B cell (primary cell): ENCODE results near the gene RSPH6A. TPM values are rescaled to one million over a fixed set of nuclear protein-coding genes. Genes with fewer than 3 reads are reported as not detected.

Experiments
- ATAC-seq: fragments of 200-7000 bp; cut with Tn5 transposase; one replicate; pipeline ENCODE4 v1.10.0; 2021; ENCODE audit warnings: low read depth, mild to moderate bottlenecking, moderate number of reproducible peaks, moderate library complexity
- CTCF ChIA-PET: fragments of 350-600 bp; sonication (Branson Sonifier 250); formaldehyde crosslinking; loops from one replicate; lab custom pipeline; 2021; ENCODE audit warnings: antibody characterized with exemption, inconsistent platforms; lab: Charles Lee
- POLR2A ChIA-PET: fragments of 350-600 bp; sonication (Branson Sonifier 250); formaldehyde crosslinking; loops from one replicate; lab custom pipeline; 2021; ENCODE audit warnings: antibody characterized with exemption; lab: Charles Lee
- DNase-seq: peaks from one replicate; pipeline ENCODE4 v3.0.0; 2013
- H2AFZ ChIP-seq: 2 replicates; pipeline ENCODE4 v1.6.1; 2012; ENCODE audit warnings: mild to moderate bottlenecking, low read depth, low read length; ENCODE audit not compliant: insufficient read depth, poor library complexity, severe bottlenecking
- H3K27ac ChIP-seq, 2 donors: 1 replicate in 1 of 2; 2 replicates in 1 of 2; pipeline ENCODE4 v1.5.1; 2012 to 2013; ENCODE audit warnings: low read length in 2 of 2, mild to moderate bottlenecking in 2 of 2, moderate library complexity in 1 of 2
- H3K27me3 ChIP-seq, 4 experiments: fragments of 200-600 bp in 1 of 4; sonication (generic) in 1 of 4; replicated peaks in 1 of 4; 1 replicate in 2 of 4; 2 replicates in 2 of 4; pipeline versions ENCODE4 v1.6.1 to v1.7.0; 2013 to 2016; ENCODE audit warnings: low read length in 3 of 4, mild to moderate bottlenecking in 2 of 4, mixed read lengths in 1 of 4, moderate library complexity in 1 of 4; ENCODE audit not compliant: insufficient read depth in 4 of 4, control insufficient read depth in 3 of 4; ENCODE audit errors: control extremely low read depth in 1 of 4
- H3K36me3 ChIP-seq, 2 experiments: replicated peaks in 1 of 2; 1 replicate in 1 of 2; 2 replicates in 1 of 2; pipeline versions ENCODE4 v1.6.1 to v1.7.1; 2013; ENCODE audit warnings: low read length in 1 of 2; ENCODE audit not compliant: insufficient read depth in 2 of 2, control insufficient read depth in 1 of 2; ENCODE audit errors: control extremely low read depth in 1 of 2, extremely low read depth in 1 of 2
- H3K4me1 ChIP-seq, 2 donors: fragments of 200-600 bp in 1 of 2; sonication (generic) in 1 of 2; 1 replicate in 1 of 2; 2 replicates in 1 of 2; pipeline versions ENCODE4 v1.5.1 to v1.6.1; 2013 to 2017; ENCODE audit warnings: low read length in 2 of 2; ENCODE audit not compliant: control insufficient read depth in 2 of 2, insufficient read depth in 2 of 2
- H3K4me2 ChIP-seq: replicated peaks from 2 replicates; pipeline ENCODE3; 2012; ENCODE audit warnings: mild to moderate bottlenecking, low read depth, low read length; ENCODE audit not compliant: poor library complexity, severe bottlenecking
- H3K4me3 ChIP-seq, 5 experiments: fragments of 200-600 bp in 1 of 5; sonication (generic) in 1 of 5; 1 replicate in 3 of 5; 2 replicates in 2 of 5; pipeline versions ENCODE4 v1.5.1 to v1.7.0; 2011 to 2016; ENCODE audit warnings: low read length in 4 of 5, mild to moderate bottlenecking in 4 of 5, low read depth in 2 of 5, control low read depth in 1 of 5, moderate library complexity in 1 of 5; ENCODE audit not compliant: insufficient read depth in 1 of 5; ENCODE audit errors: control extremely low read depth in 1 of 5, extremely low read depth in 1 of 5
- H3K79me2 ChIP-seq: fragments of 200-600 bp; sonication (generic); one replicate; pipeline ENCODE4 v1.6.0; 2016; ENCODE audit warnings: low read length; ENCODE audit not compliant: control insufficient read depth, insufficient read depth
- H3K9ac ChIP-seq: fragments of 200-600 bp; sonication (generic); 2 replicates; pipeline ENCODE4 v1.6.1; 2017; ENCODE audit warnings: mild to moderate bottlenecking, low read length, moderate library complexity
- H3K9me3 ChIP-seq, 3 donors: one replicate each; pipeline versions ENCODE4 v1.6.1 to v1.7.1; 2013; ENCODE audit warnings: low read length in 2 of 3; ENCODE audit not compliant: control insufficient read depth in 2 of 3, insufficient read depth in 1 of 3; ENCODE audit errors: control extremely low read depth in 1 of 3
- H4K20me1 ChIP-seq: 2 replicates; pipeline ENCODE4 v1.6.0; 2012; ENCODE audit warnings: mild to moderate bottlenecking, low read length; ENCODE audit not compliant: insufficient read depth, control insufficient read depth, poor library complexity, severe bottlenecking
- H3K27ac Mint-ChIP-seq: one replicate; pipeline ENCODE4 v1.8.0; 2021; ENCODE audit warnings: mixed read lengths
- H3K27me3 Mint-ChIP-seq: one replicate; pipeline ENCODE4 v1.8.0; 2021; ENCODE audit warnings: mixed read lengths
- H3K4me1 Mint-ChIP-seq: one replicate; pipeline ENCODE4 v1.8.0; 2021; ENCODE audit warnings: mixed read lengths
- H3K4me3 Mint-ChIP-seq: one replicate; pipeline ENCODE4 v1.8.0; 2021; ENCODE audit warnings: mixed read lengths
- H3K9me3 Mint-ChIP-seq: one replicate; pipeline ENCODE4 v1.8.0; 2022; ENCODE audit warnings: mixed read lengths; ENCODE audit not compliant: insufficient read depth
- EZH2 ChIP-seq: IDR thresholded peaks from 2 replicates; pipeline ENCODE4 v1.6.1; 2012; ENCODE audit warnings: borderline replicate concordance, low read depth, mild to moderate bottlenecking, moderate library complexity, low read length; ENCODE audit not compliant: insufficient read depth, poor library complexity, severe bottlenecking
- WGBS: methylation state at CpG from one replicate; pipeline ENCODE4 v1.1.5; 2013; ENCODE audit warnings: missing lambda C conversion rate; ENCODE audit not compliant: insufficient coverage; 5-methylcytosine and 5-hydroxymethylcytosine counted together
- intact Hi-C: fragments of 100-400 bp; cut with micrococcal nuclease; formaldehyde crosslinking; loops from one replicate; pipeline ENCODE4 v1.10.0; 2022
- polyA plus RNA-seq: library from polyadenylated mRNA; depleted of rRNA; stranded (reverse); fragments of >200 nt; gene quantifications from 2 replicates; pipeline ENCODE4 v1.2.3, GENCODE V29; 2012
- total RNA-seq, 2 donors: library from RNA; stranded (reverse); fragments of 120-200 nt in 1 of 2; gene quantifications; 1 replicate in 1 of 2; 2 replicates in 1 of 2; pipeline versions ENCODE4 v1.2.3 to v1.2.4, GENCODE V29; 2013 to 2022
- TF ChIP-seq, protein P1 (sequence below): fragments of 200-600 bp; IDR thresholded peaks from one replicate; pipeline ENCODE4 v1.8.0; 2022; ENCODE audit warnings: antibody characterized with exemption, mild to moderate bottlenecking

RSPH6A gene
- total and polyA plus RNA-seq, 2 donors (not counting 1 experiment from before 2014, with no cell fraction given): 0.03 to 0.62 TPM

DNA sequence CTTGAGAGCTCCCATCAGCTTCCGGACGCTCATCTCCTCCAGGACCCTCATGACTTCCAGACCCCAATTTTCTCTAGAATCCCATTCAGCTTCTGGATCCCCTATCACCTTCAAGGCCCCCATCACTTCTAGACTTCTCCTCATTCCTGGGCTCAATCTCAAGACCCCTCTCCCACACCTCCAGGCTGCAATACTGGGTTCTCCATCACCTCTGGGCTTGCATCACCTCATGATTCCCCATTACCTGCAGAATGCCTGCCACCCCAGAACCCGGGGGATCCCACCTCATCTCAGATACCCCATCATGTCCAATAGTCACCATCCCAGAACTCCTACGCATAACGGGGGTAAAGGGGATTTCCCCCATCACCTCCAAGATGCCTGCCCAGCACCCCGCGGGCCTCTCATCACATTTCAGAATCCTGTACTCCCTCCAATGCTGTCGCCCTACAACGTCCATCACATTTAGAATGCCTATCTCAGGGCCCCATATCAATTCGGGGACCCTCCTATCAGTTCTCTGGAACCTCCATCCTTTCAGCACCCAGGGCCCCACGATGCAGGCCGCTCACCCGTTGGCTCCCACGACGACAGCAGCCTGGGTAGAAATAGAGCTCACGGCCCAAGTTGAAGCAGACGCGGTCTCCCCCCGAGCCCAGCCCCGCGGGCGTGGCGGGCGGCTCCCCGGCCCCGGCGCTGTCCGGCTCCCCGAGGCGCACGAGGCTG is 23.2 kb downstream of the RSPH6A start:
- DNase-seq: no peak
- peak overlapping the region in 1 of 2 donors; percentile 46 for H3K27ac ChIP-seq

More for the DNA sequence above, 23.2 kb downstream of the RSPH6A start:
- WGBS: 6% methylated on average over 31 of the region's 31 CpGs
- H3K27ac Mint-ChIP-seq: peak overlapping the region; percentile 81
- ChIA-PET CTCF (interaction anchor here (1.0 to 3.5 kb wide), 7 partner anchors 7 to 99 kb away, joined by 3 to 13 read pairs (median 8); partner anchors contain the start of genes QPCTL and SIX5), POLR2A (interaction anchor here (1.0 to 1.7 kb wide), 2 partner anchors 22 to 75 kb away, joined by 4 to 18 read pairs; partner anchors contain the start of gene SIX5)
- H3K9me3 Mint-ChIP-seq: no peaks in the 10 kb centered on the region
- Histone ChIP-seq H2AFZ (peak overlapping the region; percentile 75), H3K9me3 (no peaks in the 10 kb centered on the region), H3K4me3 (peak overlapping the region; percentile 40 to 73 (median 59)), H3K4me1 (peaks cover 24 to 29% of the 10 kb centered on the region in 2 donors), H3K36me3 (peaks cover 0 to 17% of the 10 kb centered on the region in 2 experiments), H3K79me2 (peaks cover 32% of the 10 kb centered on the region), H3K4me2 (peak overlapping the region; percentile 95), H4K20me1 (peaks cover 40% of the 10 kb centered on the region), H3K27me3 (no peaks in the 10 kb centered on the region), H3K9ac (peak overlapping the region; percentile 70)
- ATAC-seq: no peak
- intact Hi-C loops: loop anchor here (1.0 to 10.0 kb wide), 7 partner anchors 25 to 285 kb away; partner anchors contain the start of genes CCDC61, FBXO46, SYMPK and VASP
- H3K4me1 Mint-ChIP-seq: peaks cover 30% of the 10 kb centered on the region
- H3K4me3 Mint-ChIP-seq: peak overlapping the region; percentile 91
- peaks cover 8% of the 10 kb centered on the region for H3K27me3 Mint-ChIP-seq
- no peak for TF ChIP-seq EZH2
- TF ChIP-seq, protein P1, sequence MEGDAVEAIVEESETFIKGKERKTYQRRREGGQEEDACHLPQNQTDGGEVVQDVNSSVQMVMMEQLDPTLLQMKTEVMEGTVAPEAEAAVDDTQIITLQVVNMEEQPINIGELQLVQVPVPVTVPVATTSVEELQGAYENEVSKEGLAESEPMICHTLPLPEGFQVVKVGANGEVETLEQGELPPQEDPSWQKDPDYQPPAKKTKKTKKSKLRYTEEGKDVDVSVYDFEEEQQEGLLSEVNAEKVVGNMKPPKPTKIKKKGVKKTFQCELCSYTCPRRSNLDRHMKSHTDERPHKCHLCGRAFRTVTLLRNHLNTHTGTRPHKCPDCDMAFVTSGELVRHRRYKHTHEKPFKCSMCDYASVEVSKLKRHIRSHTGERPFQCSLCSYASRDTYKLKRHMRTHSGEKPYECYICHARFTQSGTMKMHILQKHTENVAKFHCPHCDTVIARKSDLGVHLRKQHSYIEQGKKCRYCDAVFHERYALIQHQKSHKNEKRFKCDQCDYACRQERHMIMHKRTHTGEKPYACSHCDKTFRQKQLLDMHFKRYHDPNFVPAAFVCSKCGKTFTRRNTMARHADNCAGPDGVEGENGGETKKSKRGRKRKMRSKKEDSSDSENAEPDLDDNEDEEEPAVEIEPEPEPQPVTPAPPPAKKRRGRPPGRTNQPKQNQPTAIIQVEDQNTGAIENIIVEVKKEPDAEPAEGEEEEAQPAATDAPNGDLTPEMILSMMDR: no peak
